Fibroblast of the aortic adventitia (primary cell): ENCODE measurements around the gene HAND2. TPM values are rescaled to one million over a fixed set of nuclear protein-coding genes. Genes with fewer than 3 reads are reported as not detected.
A peak's percentile ranks its signal among the peaks of the same experiment; 100 is the strongest.

Experiments used
- DNase-seq: peaks from one replicate; pipeline ENCODE4 v3.0.0-alpha.2; 2010; ENCODE audit warnings: low read depth
- H3K4me3 ChIP-seq: 2 replicates; pipeline ENCODE4 v1.5.1; 2011; ENCODE audit warnings: low read depth, mild to moderate bottlenecking, control low read depth, low read length, moderate library complexity
- CTCF ChIP-seq: IDR thresholded peaks from 2 replicates; pipeline ENCODE4 v1.5.1; 2011; ENCODE audit warnings: mild to moderate bottlenecking, low read length, control low read depth, inconsistent platforms; ENCODE audit not compliant: insufficient read depth
- total RNA-seq: library from RNA; depleted of rRNA; stranded (reverse); fragments of >200 nt; gene quantifications from 2 replicates; pipeline ENCODE4 v1.2.3, GENCODE V29; 2012; ENCODE audit warnings: low replicate concordance

HAND2 gene
- total RNA-seq, 1 donor = 31.3 TPM

GRCh38 chr4:173515458-173515857, 14.6 kb downstream of the HAND2 start:
- no peak for TF ChIP-seq CTCF
- H3K4me3 ChIP-seq = no peak overlapping the region
- no peak for DNase-seq

- no peak for DNase-seq
- no peak overlapping the region for H3K4me3 ChIP-seq
- no peak for TF ChIP-seq CTCF
Measured at GRCh38 chr4:173514641-173515217, 15.3 kb downstream of the HAND2 start.

- no peak for TF ChIP-seq CTCF
- H3K4me3 ChIP-seq = no peak overlapping the region
- DNase-seq = peak; percentile 39
Measured at GRCh38 chr4:173513651-173514050, 16.4 kb downstream of the HAND2 start.

GRCh38 chr4:173511787-173512361, 18.2 kb downstream of the HAND2 start:
- TF ChIP-seq CTCF = no peak
- no peak overlapping the region for H3K4me3 ChIP-seq
- DNase-seq = no peak

GRCh38 chr4:173509036-173510001, 20.7 kb downstream of the HAND2 start:
- peak overlapping the region; percentile 64 for H3K4me3 ChIP-seq
- TF ChIP-seq CTCF = no peak

DNA sequence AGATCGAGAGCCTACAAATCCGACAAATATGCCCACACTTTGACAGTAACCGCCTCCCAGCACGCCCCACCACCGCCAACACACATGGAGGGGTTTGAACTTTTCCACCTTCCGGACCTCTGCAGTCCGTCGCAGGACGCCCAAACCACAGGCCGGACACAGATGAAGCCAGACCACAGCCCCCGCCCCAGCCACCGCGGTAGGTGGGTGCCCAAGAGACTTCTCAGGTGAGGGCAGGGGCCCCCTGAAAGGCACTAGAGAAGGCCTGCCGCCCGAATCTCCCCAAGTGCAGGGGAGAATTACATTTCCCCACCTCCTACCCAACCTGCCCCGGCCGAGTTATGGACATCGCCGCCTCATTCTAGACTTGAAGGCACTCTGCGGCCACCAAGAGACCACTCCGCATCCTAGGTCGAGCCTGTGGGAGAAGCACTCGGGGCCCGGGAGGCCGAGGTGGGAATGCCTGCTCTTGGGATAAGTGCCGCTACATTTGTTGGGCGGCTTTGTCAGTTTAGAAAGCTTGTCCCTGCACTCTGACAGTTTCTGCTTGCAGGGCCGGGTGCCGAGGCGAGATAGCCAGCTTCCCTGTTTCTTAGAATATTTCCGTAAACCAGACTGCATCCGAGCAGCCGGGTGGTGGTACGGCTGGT, 21.5 kb downstream of the HAND2 start:
- H3K4me3 ChIP-seq = peak overlapping the region; percentile 64
- DNase-seq = no peak

More at GRCh38 chr4:173509036-173510001, 20.7 kb downstream of the HAND2 start:
- DNase-seq = peak; percentile 72

More for the DNA sequence above, 21.5 kb downstream of the HAND2 start:
- no peak for TF ChIP-seq CTCF
